NCI-H128 (cell line): Measurements from ENCODE around the gene NRXN3.

Experiments used
- DNase-seq: peaks from one replicate; lab custom pipeline; 2025; ENCODE audit not compliant: unreplicated experiment; lab: John Stamatoyannopoulos, UW

NRXN3 gene

DNA sequence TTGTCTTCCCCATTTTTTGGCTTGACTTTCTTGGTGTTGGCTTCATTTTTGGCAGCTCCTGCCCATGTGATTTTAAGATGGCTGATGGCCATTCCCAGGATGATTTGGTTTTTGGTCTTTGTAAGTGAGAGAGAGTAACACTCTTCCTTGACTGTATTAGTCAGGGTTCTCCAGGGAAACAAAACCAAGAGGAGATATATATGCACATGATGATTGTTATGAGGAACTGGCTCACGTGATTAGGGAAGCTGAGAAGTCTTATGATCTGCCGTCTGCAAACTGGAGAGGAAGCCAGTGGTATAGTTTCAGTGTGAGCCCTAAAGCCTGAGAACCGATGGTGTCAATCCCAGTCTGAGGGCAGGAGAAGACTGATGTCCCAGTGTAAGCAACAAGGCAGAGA is 146.6 kb downstream of the NRXN3 start:
- no peak for DNase-seq

DNA sequence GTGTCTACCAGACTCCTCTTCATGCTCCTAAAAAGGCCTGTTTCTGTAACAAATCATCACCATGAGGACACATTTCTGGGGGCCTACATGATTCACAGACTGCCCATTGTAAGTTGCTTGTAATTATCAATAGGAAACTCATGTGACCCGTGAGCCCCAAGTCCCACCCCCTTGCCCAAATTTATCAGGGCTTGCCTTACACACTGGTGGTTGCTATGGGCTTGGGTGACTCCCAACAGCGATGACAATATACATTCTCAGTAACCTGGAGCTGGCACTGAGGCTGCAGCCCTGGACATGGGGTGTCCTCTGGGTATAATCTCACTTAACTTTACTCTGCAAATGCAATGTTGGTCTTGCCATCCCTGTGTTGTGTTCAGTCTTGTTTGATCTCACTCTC is 149.2 kb downstream of the NRXN3 start:
- no peak for DNase-seq

DNA sequence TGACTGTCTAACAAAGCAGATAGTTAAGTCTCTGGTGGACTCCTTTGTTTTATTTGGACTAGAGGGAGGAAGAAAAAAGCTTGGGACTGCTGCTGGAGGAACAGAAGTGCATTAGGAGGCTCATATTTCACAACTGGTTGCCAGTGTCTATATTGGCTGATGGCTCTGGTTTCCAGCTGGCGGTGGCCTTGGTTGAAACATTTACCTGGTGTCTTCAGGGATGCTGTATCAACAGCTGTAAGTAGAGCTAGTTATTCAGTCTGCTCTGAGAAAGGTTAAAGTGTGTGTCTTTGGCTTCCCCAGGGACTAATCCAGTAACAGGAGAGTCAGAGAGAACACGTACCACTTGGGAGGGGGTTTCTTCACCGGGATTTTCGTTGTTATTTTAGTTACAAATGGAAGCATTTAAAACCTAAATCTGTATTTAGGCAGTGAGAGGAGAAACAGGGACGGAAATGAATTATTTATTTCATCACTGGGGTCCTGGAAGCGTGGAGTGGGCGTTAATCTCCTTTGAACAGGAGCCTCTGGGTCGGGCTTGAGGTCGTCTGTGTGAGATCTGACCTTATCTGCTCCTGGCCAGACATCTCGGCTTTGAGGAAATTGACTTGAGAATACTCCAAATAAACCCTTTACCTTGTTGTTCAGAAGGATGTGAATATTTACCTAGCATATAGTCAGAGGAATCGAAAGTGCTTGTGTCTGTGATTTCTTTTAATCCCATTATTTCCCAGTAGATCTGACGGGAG is 149.9 kb downstream of the NRXN3 start:
- peak; percentile 80 for DNase-seq

DNA sequence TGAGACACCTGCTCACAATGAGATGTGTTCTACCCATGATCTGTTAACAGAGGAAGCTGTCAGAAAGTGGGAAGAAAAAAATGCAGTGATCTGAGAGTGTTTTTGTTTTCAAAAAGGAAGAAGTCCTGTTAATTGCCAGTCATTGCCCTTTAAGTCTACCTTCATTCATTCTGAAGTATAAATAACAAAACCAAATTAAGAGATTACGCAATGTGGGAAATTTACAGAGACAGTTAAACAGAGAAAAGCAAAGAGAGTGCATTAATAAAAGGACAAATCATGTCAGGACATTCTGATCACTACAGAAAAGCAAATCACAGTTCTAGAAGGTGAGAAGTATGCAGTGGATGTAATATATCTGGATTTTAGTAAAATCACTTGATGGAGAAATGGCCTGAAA is 154.2 kb downstream of the NRXN3 start:
- no peak for DNase-seq

DNA sequence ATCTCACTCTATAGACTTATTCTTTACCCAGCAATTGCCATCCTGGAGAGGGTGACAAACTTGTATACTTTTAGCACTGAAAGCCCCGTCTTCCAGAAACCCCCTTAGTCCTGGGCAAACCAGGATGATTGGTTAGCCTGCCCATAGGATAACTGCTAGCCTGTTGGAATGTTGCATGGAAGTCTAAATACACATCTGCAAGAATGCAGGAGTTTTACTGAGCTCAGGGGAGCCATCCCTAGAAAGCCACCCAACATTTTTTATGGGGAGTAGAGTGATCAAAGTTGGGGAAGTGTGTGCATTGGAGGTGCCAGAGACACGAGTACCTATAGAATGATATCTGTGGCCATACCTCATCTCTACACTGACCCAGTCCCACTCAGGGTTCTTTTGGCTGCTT is 155.7 kb downstream of the NRXN3 start:
- DNase-seq = no peak

DNA sequence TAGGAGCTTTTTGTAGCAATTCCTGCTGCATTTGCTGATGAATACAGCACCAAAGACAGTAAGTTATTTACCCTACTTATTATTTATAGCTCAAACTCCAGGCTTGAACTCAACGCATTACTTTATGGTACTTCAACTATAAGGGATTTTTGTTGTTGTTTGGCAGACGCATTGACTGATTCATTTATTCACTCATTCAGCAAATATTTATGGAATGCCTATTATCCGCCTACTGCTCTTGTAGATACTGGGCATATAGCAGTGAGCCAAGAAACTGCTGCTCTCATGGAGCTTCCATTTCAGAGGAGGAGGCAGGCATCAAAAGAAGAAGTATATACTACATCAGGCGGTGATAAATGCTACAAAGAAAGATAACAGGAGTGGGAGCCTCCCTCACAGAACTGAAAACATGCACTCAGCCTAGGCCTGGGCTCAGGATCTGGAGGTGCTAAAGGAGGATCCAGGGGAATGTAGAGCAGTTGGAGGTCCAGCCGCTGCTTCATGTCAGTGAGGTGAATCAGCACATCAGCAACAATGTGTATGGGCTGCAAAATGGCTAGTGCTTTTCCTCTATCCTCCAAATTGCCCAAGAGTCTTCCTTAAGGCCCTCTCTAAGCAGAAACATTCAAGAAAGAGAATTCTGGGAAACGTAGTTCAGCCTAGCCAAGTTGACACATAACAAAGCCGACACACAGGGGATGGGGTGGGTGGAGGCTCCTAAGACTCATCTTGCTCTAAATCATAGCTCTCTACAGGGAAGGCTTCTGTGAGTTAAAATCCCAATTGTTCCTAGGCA is 157.5 kb downstream of the NRXN3 start:
- no peak for DNase-seq

DNA sequence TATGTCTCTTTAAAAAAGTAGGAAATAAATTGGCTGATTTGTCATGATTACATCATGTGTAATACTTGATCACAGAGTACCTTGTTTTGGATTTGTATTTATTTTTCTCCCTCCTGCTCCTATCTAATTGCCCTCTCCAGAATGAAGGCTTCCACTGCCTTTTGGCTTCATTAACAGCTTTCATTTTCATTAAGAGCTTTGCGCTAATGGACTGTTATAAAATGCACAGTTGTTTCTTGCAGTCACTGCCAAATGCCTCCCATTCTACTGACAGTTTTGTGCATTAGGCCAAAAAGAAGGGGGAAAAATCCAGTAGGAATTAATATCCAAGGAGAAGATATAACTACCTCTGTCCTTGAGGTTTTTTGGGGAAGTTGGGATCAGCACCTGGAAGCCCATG is 159.2 kb downstream of the NRXN3 start:
- no peak for DNase-seq

DNA sequence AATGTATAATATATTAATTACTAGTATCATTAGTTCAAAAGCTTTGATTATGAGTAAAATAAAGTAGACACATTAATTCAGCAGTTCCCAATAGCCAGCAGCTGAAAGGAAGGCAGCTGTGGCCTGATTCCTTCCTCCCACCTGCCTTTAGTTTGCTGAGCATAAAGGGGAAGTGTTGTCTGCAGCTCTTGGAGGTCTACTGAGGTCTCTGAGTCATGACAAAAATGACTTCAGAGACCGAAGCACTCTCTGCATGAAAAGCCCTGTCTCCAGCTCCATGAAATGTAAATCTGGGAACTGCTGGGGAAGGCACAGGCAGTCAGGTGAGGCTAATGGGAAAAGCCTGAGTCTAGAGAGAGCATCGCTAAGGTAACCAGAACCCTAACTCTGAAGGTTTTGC is 165.4 kb downstream of the NRXN3 start:
- DNase-seq = no peak

DNA sequence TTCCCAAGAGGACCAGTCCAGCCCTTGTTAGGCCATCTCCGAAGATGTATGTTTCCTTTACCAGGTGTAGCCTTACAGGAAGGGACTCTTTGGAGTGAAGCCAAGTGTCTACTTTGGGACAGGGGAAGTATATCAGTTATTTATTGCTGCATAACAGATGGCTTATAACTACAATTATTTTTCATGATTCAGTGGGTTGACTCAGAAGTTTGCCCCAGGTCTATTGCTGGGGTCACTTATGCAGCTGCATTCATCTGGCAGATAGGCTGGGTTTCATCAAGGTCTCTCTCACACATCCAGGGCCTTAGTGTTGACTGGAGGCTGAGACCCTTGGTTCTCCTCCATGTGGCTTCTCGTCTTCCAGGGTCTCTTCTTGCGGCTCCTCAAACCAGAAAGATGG is 170.1 kb downstream of the NRXN3 start:
- no peak for DNase-seq

DNA sequence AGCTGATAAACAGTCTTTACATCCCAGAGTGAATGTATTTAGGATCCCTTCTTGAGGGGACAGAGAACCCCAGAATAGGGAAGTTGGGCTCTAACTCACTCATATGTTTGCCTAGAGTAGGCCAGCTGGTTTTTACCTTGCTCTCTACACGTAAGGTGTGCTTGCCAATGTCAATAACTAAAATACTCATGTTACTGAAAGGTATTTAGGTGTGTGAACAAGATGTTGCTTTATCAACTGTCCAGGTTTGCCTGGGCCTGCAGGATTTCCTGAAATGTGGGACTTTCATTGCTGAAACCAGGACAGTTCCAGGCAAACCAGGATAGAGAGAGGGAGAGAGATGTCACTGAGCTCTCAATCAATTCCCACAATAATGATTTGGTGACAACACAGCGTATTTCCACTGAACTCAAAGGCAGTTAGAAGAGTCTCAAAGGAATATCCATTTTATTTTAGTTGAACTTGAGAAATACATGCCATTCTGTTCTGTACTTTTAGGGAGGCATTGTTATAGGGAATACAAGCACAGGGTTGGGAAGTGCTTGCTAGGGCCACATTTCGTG is 171.7 kb downstream of the NRXN3 start:
- DNase-seq = no peak

DNA sequence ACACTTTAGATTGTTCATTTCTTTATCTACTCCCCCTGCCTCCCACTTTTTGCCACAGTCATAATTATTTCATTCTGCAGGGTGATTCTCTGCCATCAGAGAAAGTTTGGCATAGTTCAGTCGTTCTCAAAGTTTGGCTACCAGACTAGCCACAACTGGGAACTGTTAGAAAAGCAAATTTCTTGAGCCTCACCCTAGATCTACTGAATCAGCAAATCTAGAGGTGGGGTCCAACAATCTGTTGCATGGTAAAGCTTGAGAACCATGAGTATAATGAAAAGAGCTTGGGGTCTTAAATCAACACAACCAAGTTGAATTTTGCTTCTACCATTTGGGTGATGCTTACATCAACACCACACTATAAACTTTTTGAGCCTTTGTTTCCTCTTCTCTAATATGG is 172.7 kb downstream of the NRXN3 start:
- no peak for DNase-seq

DNA sequence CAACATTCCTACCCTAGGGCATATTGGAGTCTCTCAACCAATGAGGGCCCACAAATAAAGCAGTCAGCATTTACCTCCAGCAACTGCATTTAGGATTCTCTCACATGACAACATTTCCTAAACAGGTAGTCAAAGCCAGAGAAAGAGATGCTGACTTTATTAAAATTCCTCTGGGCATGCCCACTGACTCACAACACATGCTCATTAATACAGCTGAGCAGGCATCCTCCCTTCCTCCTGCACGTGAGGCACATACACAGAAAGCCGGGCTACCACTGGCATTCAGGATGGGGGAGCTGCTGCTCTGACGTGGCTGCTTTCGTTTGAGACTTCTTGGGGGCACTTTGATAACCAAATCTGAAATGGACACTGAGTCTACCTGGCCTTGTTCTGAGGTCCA is 174.1 kb downstream of the NRXN3 start:
- DNase-seq = no peak

DNA sequence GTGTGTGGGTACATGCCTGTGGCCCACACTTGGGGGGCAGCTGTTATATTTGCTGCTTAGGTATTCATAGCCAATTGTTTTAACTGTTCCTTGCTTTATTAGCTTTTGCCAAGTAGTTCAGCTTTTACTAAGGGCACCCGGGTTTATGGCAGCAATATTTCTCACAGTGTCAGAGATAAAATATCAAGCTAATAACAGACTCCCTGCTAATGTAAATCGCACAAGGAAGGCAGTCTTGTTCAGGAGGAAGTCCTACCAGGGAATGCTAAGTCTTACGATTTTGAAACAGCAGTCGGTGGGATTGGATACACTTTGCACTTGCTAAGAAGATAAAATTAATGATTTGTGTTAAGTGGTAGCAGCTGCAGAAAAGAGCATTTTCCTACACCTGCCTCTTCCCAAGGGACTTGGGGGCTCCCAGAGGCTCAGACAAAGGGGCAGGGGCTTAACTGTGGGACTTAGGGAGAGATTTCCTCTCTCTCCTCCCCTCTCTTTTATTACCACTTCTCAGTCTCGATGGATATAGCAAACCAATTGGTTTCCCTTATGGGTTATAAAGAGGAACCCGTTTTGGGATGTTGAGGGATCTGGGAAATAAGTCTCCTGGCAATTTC is 175.1 kb downstream of the NRXN3 start:
- DNase-seq = no peak

DNA sequence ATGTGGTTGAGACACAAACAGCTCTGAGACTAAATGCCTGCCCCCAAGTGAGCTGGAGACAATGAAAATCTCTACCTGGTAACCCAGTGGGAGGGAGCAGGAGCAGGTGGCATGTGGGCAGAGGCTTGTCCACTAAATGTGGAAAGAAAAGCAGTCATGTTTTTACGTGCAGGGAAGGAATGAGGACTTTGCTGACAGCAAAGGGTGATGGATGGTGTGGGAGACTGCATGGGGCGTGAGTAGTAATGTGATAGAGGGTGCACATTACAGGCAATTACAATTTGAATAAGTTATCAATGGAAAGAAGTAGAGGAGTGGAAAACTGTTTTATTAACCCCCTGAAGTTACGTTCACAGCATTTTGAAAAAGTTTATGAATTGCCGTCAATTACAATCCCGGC is 176.6 kb downstream of the NRXN3 start:
- DNase-seq = no peak

DNA sequence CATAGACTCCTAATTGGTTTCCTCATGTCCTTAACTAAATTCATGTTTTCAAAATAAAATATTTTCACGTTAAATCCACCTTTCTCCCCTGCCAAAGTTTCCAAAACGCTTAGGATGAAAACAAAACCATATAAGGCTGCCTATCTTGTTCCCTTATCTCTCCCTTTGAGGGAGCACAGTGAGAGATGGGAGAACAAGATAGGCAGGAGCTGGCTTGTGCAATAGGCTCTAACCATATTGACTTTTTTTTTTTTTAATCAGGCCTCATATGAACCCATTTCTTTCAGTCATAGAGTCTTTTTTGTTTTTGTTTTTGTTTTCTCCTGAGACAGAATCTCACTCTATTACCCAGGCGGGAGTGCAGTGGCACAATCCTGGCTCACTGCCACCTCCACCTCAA is 184.9 kb downstream of the NRXN3 start:
- DNase-seq = no peak

DNA sequence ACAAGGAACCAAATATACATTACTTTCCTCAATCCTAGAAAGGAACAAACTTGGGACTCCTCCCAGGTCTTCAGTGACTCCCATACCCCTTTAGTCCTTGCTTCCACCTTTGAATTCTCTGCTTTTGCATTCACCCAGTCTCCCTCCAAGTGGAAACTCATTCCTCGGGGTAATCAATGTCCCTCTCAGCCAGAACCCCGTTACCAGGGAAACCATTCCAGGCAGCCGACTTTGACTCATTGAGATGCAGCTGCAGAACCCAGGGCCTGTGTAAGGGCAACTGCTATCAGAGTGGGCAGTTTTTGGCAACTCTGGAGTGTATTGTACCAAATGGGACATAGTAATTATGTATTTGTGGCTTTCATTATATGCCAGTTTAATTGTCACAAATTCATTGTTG is 186.2 kb downstream of the NRXN3 start:
- DNase-seq = no peak

DNA sequence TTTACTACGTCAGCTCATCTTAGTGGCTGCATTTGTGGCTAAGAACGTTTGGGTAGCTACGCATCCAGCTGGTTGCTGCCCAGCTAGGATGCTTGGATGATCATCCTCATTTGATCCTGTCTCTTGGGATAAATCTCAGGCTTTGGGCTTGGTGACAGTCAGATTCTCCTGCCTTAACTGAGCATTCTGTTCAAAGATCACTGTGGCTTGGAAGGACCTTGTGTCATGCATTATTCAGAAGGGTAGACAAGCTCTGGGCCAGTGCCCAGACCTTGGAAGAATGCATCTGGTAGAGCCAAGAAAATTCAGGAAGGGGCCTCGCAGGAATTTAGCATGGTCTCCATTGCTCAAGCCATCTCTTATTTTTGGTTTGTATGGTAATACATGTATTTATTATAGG is 188.4 kb downstream of the NRXN3 start:
- DNase-seq = no peak

DNA sequence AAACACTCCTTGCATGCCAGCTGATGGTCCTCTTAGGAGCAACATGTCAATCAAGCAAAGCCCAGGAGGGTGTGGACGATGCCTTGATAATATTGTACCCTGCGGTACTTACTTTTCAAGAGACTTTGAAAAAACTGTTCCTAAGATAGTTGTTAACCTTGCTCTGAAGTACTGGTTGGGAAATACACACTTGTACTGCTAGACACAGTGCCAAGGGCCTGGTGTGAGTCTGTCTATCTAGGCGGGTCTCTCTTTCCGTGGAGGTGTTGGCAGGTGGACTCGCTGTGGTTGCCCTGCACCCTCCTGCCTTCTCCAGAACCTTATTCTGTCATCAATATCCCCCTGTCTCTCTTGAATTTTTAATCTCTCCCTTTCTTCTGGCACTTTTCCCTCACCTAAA is 189.4 kb downstream of the NRXN3 start:
- DNase-seq = no peak

DNA sequence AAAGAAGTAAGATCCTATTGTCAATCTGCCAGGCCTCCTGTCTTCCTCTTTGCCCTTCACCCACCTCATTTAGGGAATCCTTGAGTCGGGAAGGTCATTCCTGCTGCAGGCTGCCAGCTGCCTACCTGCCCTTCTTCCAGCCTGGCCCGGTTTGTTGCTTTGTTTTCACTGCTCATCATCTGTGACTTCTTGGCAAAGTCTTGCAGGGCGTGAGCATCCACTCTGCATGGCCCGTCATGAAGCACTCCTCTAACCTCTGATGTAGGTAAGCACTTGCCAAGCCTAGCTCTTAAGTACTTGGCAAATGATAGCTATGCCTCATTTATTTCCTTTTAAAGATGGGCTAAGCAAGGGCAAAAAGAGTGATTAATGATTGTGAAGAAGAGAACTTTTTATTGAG is 192.8 kb downstream of the NRXN3 start:
- no peak for DNase-seq

DNA sequence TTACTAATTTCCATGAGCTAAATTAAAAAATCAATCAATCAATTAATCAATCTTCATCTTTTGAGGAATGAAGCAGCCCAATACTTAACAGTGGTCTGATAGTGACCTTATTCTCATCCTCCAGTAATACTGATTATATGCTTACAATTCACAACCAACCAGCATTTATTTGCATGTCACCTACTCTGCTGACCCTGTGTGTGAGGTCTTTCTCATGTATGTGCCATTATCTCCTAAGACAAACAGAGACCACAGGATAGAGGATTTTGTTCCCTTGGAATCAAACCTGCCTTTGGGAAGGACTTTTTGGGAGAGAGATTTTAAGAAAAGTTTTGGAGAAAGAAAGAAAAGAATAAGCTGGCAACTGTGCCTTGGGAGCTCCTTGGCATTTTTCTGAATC is 197.2 kb downstream of the NRXN3 start:
- no peak for DNase-seq

DNA sequence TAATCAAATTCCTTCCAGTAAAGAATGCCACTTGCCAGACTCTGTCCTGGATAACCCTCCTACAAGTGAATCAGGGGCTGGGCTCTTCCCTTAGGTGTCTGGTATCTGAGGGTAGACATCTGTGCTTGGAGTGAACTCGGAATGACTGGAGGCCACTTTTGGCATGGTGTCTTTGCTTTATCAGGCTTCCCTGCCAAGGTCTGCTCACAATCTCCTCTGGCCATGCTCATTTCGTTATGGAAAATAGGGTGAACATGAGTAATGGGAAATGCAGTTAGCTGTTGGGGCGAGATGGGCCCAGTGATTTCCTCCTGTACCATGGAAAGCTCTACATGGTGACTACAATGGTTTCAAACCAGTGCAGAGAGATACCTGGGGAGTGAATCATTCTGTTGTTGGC is 212.9 kb downstream of the NRXN3 start:
- no peak for DNase-seq

DNA sequence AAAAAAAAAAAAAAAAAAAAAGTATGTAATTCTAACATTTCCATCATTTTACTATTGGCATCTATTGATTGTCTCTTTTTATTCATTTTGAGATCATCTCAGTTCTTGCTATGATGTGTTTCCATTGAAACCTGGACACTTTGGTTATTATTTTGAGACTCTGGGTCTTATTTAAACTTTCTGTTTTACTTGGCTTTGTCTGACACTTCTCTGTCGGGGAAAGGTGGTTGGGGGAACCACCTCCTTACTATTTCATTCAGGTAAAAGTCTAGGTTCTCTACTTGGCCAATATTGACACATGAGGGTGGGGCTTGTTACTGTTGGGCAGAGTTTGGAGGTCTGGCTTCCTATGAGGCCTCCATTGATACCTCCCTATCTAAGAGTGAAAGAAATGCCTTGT is 228.0 kb downstream of the NRXN3 start:
- DNase-seq = no peak
